ENCODE results near the gene ZFPM1. TPM values are rescaled to one million over a fixed set of nuclear protein-coding genes. Genes with fewer than 3 reads are reported as not detected.

The ZFPM1 gene
- total RNA-seq, 1 donor from 2014 or later = 3.6 TPM

GRCh38 chr16:88538366-88539060, 85.4 kb downstream of the ZFPM1 start:
- ATAC-seq (ENCODE audit: poor library complexity) (no peak), DNase-seq (no peak)

GRCh38 chr16:88539261-88539651, 86.2 kb downstream of the ZFPM1 start:
- ATAC-seq (ENCODE audit: poor library complexity) (no peak), DNase-seq (no peak)
- intact Hi-C loops (cut with DNase I) = no loop called here

More at GRCh38 chr16:88538366-88539060, 85.4 kb downstream of the ZFPM1 start:
- intact Hi-C loops (cut with DNase I) = no loop called here

GRCh38 chr16:88539652-88540345, 86.7 kb downstream of the ZFPM1 start:
- DNase-seq (no peak), ATAC-seq (ENCODE audit: poor library complexity) (no peak)
- intact Hi-C loops (cut with DNase I) = no loop called here

- intact Hi-C loops (cut with DNase I) = no loop called here
Observed at GRCh38 chr16:88540346-88540977, 87.4 kb downstream of the ZFPM1 start.

GRCh38 chr16:88541831-88542616, 88.9 kb downstream of the ZFPM1 start:
- ATAC-seq (ENCODE audit: poor library complexity) (no peak), DNase-seq (no peak)
- intact Hi-C loops (cut with DNase I) = no loop called here

More at GRCh38 chr16:88540346-88540977, 87.4 kb downstream of the ZFPM1 start:
- DNase-seq (no peak), ATAC-seq (ENCODE audit: poor library complexity) (no peak)

GRCh38 chr16:88543230-88543813, 90.2 kb downstream of the ZFPM1 start:
- intact Hi-C loops (cut with DNase I) = no loop called here
- DNase-seq = no peak
- no peak for ATAC-seq (ENCODE audit: poor library complexity)

- DNase-seq = no peak
- intact Hi-C loops (cut with DNase I) = no loop called here
- no peak for ATAC-seq (ENCODE audit: poor library complexity)
Observed at GRCh38 chr16:88545781-88546180, 92.7 kb downstream of the ZFPM1 start.

GRCh38 chr16:88548131-88548874, 95.2 kb downstream of the ZFPM1 start:
- DNase-seq (no peak), ATAC-seq (ENCODE audit: poor library complexity) (no peak)
- intact Hi-C loops (cut with DNase I) = no loop called here

GRCh38 chr16:88548985-88549384, 95.9 kb downstream of the ZFPM1 start:
- intact Hi-C loops (cut with DNase I) = no loop called here
- ATAC-seq (ENCODE audit: poor library complexity) (no peak), DNase-seq (no peak)

- no peak for DNase-seq
- no peak for ATAC-seq (ENCODE audit: poor library complexity)
- intact Hi-C loops (cut with DNase I) = no loop called here
Observed at GRCh38 chr16:88549671-88550245, 96.7 kb downstream of the ZFPM1 start.

- no peak for DNase-seq
- intact Hi-C loops (cut with DNase I) = no loop called here
- peak; percentile 51 for ATAC-seq (ENCODE audit: poor library complexity)
Observed at GRCh38 chr16:88550246-88550661, 97.2 kb downstream of the ZFPM1 start.

GRCh38 chr16:88552166-88552565, 99.1 kb downstream of the ZFPM1 start:
- intact Hi-C loops (cut with DNase I) = no loop called here
- no peak for DNase-seq
- ATAC-seq (ENCODE audit: poor library complexity) = no peak

- DNase-seq = no peak
- intact Hi-C loops (cut with DNase I) = no loop called here
- ATAC-seq (ENCODE audit: poor library complexity) = no peak
Observed at GRCh38 chr16:88552815-88553214, 99.7 kb downstream of the ZFPM1 start.

GRCh38 chr16:88553739-88554138, 100.7 kb downstream of the ZFPM1 start:
- ATAC-seq (ENCODE audit: poor library complexity) = no peak
- intact Hi-C loops (cut with DNase I) = no loop called here
- DNase-seq = no peak

GRCh38 chr16:88554711-88555264, 101.7 kb downstream of the ZFPM1 start:
- DNase-seq = no peak
- intact Hi-C loops (cut with DNase I) = no loop called here
- no peak for ATAC-seq (ENCODE audit: poor library complexity)

GRCh38 chr16:88556294-88556988, 103.4 kb downstream of the ZFPM1 start:
- DNase-seq = no peak
- no peak for ATAC-seq (ENCODE audit: poor library complexity)
- intact Hi-C loops (cut with DNase I) = no loop called here
